Smooth muscle cell (in vitro differentiated cells): ENCODE data around the gene TSTD1. TPM values are rescaled to one million over a fixed set of nuclear protein-coding genes. Genes with fewer than 3 reads are reported as not detected.
"Not testable (repeated sequence)": the region's sequence is repeated elsewhere in the genome, so short reads cannot be mapped to it uniquely, and the experiment has no call there.

Experiments used
- DNase-seq: peaks from one replicate; lab custom pipeline; 2025; ENCODE audit not compliant: unreplicated experiment; lab: John Stamatoyannopoulos, UW
- H2AFZ ChIP-seq: fragments of 200-600 bp; sonication (generic); 2 replicates; pipeline ENCODE4 v1.6.0; 2016; ENCODE audit warnings: antibody characterized with exemption, low read depth, mild to moderate bottlenecking
- H3F3A ChIP-seq: fragments of 200-600 bp; sonication (generic); 2 replicates; pipeline ENCODE4 v1.6.0; 2017; ENCODE audit warnings: antibody characterized with exemption, low read depth
- H3K27ac ChIP-seq: fragments of 200-600 bp; sonication (generic); 2 replicates; pipeline ENCODE4 v1.5.1; 2016; ENCODE audit warnings: low read depth, mild to moderate bottlenecking
- H3K27me3 ChIP-seq: fragments of 200-600 bp; sonication (generic); 2 replicates; pipeline ENCODE4 v1.6.1; 2016; ENCODE audit warnings: low read depth, mild to moderate bottlenecking
- H3K36me3 ChIP-seq: fragments of 200-600 bp; sonication (generic); 2 replicates; pipeline ENCODE4 v1.5.1; 2016; ENCODE audit warnings: low read depth
- H3K4me1 ChIP-seq: fragments of 200-600 bp; sonication (generic); 2 replicates; pipeline ENCODE4 v1.5.1; 2016; ENCODE audit warnings: low read depth
- H3K4me2 ChIP-seq: fragments of 200-600 bp; sonication (generic); 2 replicates; pipeline ENCODE4 v1.6.0; 2016; ENCODE audit warnings: mild to moderate bottlenecking
- H3K4me3 ChIP-seq: fragments of 200-600 bp; sonication (generic); 2 replicates; pipeline ENCODE4 v1.5.1; 2016; ENCODE audit warnings: mild to moderate bottlenecking
- H3K79me2 ChIP-seq: fragments of 200-600 bp; sonication (generic); 2 replicates; pipeline ENCODE4 v1.6.0; 2016; ENCODE audit warnings: low read depth, mild to moderate bottlenecking
- H3K9ac ChIP-seq: fragments of 200-600 bp; sonication (generic); 2 replicates; pipeline ENCODE4 v1.6.0; 2016; ENCODE audit warnings: low read depth
- H3K9me3 ChIP-seq: fragments of 200-600 bp; sonication (generic); replicated peaks from 2 replicates; pipeline ENCODE4 v1.5.1; 2016; ENCODE audit warnings: low read depth
- H4K20me1 ChIP-seq: fragments of 200-600 bp; sonication (generic); 2 replicates; pipeline ENCODE4 v1.6.0; 2016; ENCODE audit warnings: low read depth
- CTCF ChIP-seq: fragments of 200-600 bp; sonication (generic); IDR thresholded peaks from 2 replicates; pipeline ENCODE4 v1.5.1; 2017; ENCODE audit warnings: borderline replicate concordance, mild to moderate bottlenecking, antibody characterized with exemption; ENCODE audit not compliant: insufficient read depth, poor library complexity, severe bottlenecking
- WGBS: methylation state at CpG from one replicate; pipeline ENCODE4 v1.1.7; 2016; ENCODE audit warnings: low lambda C conversion rate; 5-methylcytosine and 5-hydroxymethylcytosine counted together
- polyA plus RNA-seq: library from polyadenylated mRNA; unstranded; fragments of >200 nt; fragmentation: Nextera tagmentation; extraction: Ambion mirVana; gene quantifications from 2 replicates; pipeline ENCODE4 v1.2.1, GENCODE V29; 2016
- total RNA-seq: library from RNA; depleted of rRNA; stranded (reverse); fragments of >200 nt; gene quantifications from 2 replicates; pipeline ENCODE4 v1.2.3, GENCODE V29; 2014

The TSTD1 gene
- total and polyA plus RNA-seq, 2 experiments from 2014 or later, result 26.0 to 48.0 TPM

GRCh38 chr1:161020509-161021164 lies 18.1 kb downstream of the TSTD1 start, which contains the start of gene F11R:
Gene F11R, minus strand, starts transcription at chr1:161021152. Its CDS starts 79 bp downstream, at chr1:161021073.
- Histone ChIP-seq H3K27ac (peak within 1 kb of the TSS; percentile 74), H2AFZ (peak within 1 kb of the TSS; percentile 92), H3K4me3 (peak within 1 kb of the TSS; percentile 85), H3K27me3 (no peaks in the 10 kb centered on the region), H3F3A (no peaks in the 10 kb centered on the region), H3K9me3 (no peaks in the 10 kb centered on the region), H3K79me2 (peaks cover 27% of the 10 kb centered on the region), H3K36me3 (no peaks in the 10 kb centered on the region), H3K4me2 (peak within 1 kb of the TSS; percentile 89), H4K20me1 (peaks cover 7% of the 10 kb centered on the region), H3K4me1 (peaks cover 11% of the 10 kb centered on the region), H3K9ac (peak within 1 kb of the TSS; percentile 71)
- WGBS, result under 1% methylated on average over 36 of the region's 36 CpGs
- DNase-seq, result no peak
- no peak for TF ChIP-seq CTCF

GRCh38 chr1:161019751-161020495 lies 18.8 kb downstream of the TSTD1 start:
- H4K20me1 ChIP-seq, result peaks cover 7% of the 10 kb centered on the region
- no peak for DNase-seq
- H3K4me2 ChIP-seq, result peak overlapping the region; percentile 89
- TF ChIP-seq CTCF, result no peak
- H3F3A ChIP-seq, result no peaks in the 10 kb centered on the region
- H3K79me2 ChIP-seq, result peaks cover 32% of the 10 kb centered on the region
- H2AFZ ChIP-seq, result peak overlapping the region; percentile 92
- WGBS, result 12% methylated on average over 10 of the region's 10 CpGs
- H3K27me3 ChIP-seq, result no peaks in the 10 kb centered on the region
- H3K4me1 ChIP-seq, result peaks cover 11% of the 10 kb centered on the region
- H3K36me3 ChIP-seq, result no peaks in the 10 kb centered on the region
- H3K27ac ChIP-seq, result peak overlapping the region; percentile 74
- no peaks in the 10 kb centered on the region for H3K9me3 ChIP-seq
- peak overlapping the region; percentile 71 for H3K9ac ChIP-seq
- H3K4me3 ChIP-seq, result peak overlapping the region; percentile 85

GRCh38 chr1:161019111-161019660 lies 19.6 kb downstream of the TSTD1 start:
- H3K4me2 ChIP-seq, result peak overlapping the region; percentile 89
- not testable (repeated sequence) for H3F3A ChIP-seq, DNase-seq, H3K9ac ChIP-seq, H3K9me3 ChIP-seq, H4K20me1 ChIP-seq, H3K27me3 ChIP-seq, H3K36me3 ChIP-seq, H2AFZ ChIP-seq
- 55% methylated on average over 15 of the region's 15 CpGs for WGBS
- peak overlapping the region; percentile 85 for H3K4me3 ChIP-seq
- peaks cover 33% of the 10 kb centered on the region for H3K79me2 ChIP-seq
- H3K4me1 ChIP-seq, result peaks cover 11% of the 10 kb centered on the region
- H3K27ac ChIP-seq, result peak overlapping the region; percentile 29

- no peak overlapping the region for H3K9ac ChIP-seq
- H4K20me1 ChIP-seq, result peaks cover 7% of the 10 kb centered on the region
- peak overlapping the region; percentile 29 for H3K27ac ChIP-seq
- H3K4me3 ChIP-seq, result peak overlapping the region; percentile 85
- no peak for DNase-seq
- no peaks in the 10 kb centered on the region for H3K36me3 ChIP-seq
- H3K27me3 ChIP-seq, result no peaks in the 10 kb centered on the region
- no peaks in the 10 kb centered on the region for H3K9me3 ChIP-seq
- H3K4me2 ChIP-seq, result peak overlapping the region; percentile 64
- no peaks in the 10 kb centered on the region for H3F3A ChIP-seq
- H3K4me1 ChIP-seq, result peaks cover 11% of the 10 kb centered on the region
- no peak overlapping the region for H2AFZ ChIP-seq
- TF ChIP-seq CTCF, result no peak
- 85% methylated on average over 1 of the region's 1 CpG for WGBS
- H3K79me2 ChIP-seq, result peaks cover 33% of the 10 kb centered on the region
Observed at GRCh38 chr1:161018631-161018930, 20.2 kb downstream of the TSTD1 start.
